Stimulated activated naive B cell treated with anti-CD40 and anti-IgM and Interleukin-4, amounts not matched to agents 10 μg/mL and 1 μg/mL and 100 μg/mL, for 72 hours (primary cell): ENCODE results near the gene SPOCK3.
"Not testable (repeated sequence)": the region's sequence is repeated elsewhere in the genome, so short reads cannot be mapped to it uniquely, and the experiment has no call there.

Source experiments
- ATAC-seq, 2 donors: fragments of 150-1000 bp; cut with Tn5 transposase; replicated peaks; 2 replicates each; pipeline ENCODE4 v1.10.0; 2021; ENCODE audit warnings: moderate library complexity in 1 of 2
- DNase-seq: peaks from one replicate; pipeline ENCODE4 v3.0.0; 2021
- H3K27ac Mint-ChIP-seq: one replicate; pipeline ENCODE4 v1.8.0; 2022; ENCODE audit warnings: mild to moderate bottlenecking, mixed read lengths
- H3K27me3 Mint-ChIP-seq, 2 donors: one replicate each; pipeline ENCODE4 v1.8.0; 2022; ENCODE audit warnings: mixed read lengths in 2 of 2
- H3K36me3 Mint-ChIP-seq, 2 donors: one replicate each; pipeline ENCODE4 v1.8.0; 2022; ENCODE audit warnings: mixed read lengths in 2 of 2, mild to moderate bottlenecking in 1 of 2
- H3K4me1 Mint-ChIP-seq, 2 donors: one replicate each; pipeline ENCODE4 v1.8.0; 2022; ENCODE audit warnings: mixed read lengths in 2 of 2, mild to moderate bottlenecking in 1 of 2
- H3K4me3 Mint-ChIP-seq, 2 donors: one replicate each; pipeline ENCODE4 v1.8.0; 2022; ENCODE audit warnings: mild to moderate bottlenecking in 2 of 2, mixed read lengths in 2 of 2, moderate library complexity in 1 of 2
- H3K9me3 Mint-ChIP-seq, 2 donors: one replicate each; pipeline ENCODE4 v1.8.0; 2022; ENCODE audit warnings: mixed read lengths in 2 of 2, mild to moderate bottlenecking in 1 of 2

Gene SPOCK3

GRCh38 chr4:166991006-166991561 is 243.2 kb downstream of the SPOCK3 start:
- Mint-ChIP-seq H3K4me3 (no peak overlapping the region), H3K36me3 (no peaks in the 10 kb centered on the region), H3K27me3 (no peaks in the 10 kb centered on the region), H3K27ac (no peak overlapping the region), H3K4me1 (no peaks in the 10 kb centered on the region), H3K9me3 (no peaks in the 10 kb centered on the region)
- no peak for DNase-seq
- no peak for ATAC-seq

- no peak for DNase-seq
- Mint-ChIP-seq H3K4me1 (no peaks in the 10 kb centered on the region), H3K36me3 (no peaks in the 10 kb centered on the region), H3K4me3 (no peak overlapping the region), H3K9me3 (no peaks in the 10 kb centered on the region), H3K27ac (no peak overlapping the region), H3K27me3 (no peaks in the 10 kb centered on the region)
- ATAC-seq: no peak
Measured at GRCh38 chr4:166989886-166990285, 244.4 kb downstream of the SPOCK3 start.

GRCh38 chr4:166987026-166987425 is 247.3 kb downstream of the SPOCK3 start:
- Mint-ChIP-seq H3K27ac (no peak overlapping the region), H3K4me1 (no peaks in the 10 kb centered on the region), H3K9me3 (no peaks in the 10 kb centered on the region), H3K4me3 (no peak overlapping the region), H3K27me3 (no peaks in the 10 kb centered on the region), H3K36me3 (no peaks in the 10 kb centered on the region)
- ATAC-seq (no peak), DNase-seq (no peak)

GRCh38 chr4:166981847-166982246 is 252.4 kb downstream of the SPOCK3 start:
- no peaks in the 10 kb centered on the region for H3K36me3 Mint-ChIP-seq
- H3K27ac Mint-ChIP-seq: no peak overlapping the region
- ATAC-seq (no peak), DNase-seq (no peak)
- H3K9me3 Mint-ChIP-seq: peaks cover 0 to 4% of the 10 kb centered on the region in 2 donors
- H3K4me3 Mint-ChIP-seq: no peak overlapping the region
- no peaks in the 10 kb centered on the region for H3K27me3 Mint-ChIP-seq
- no peaks in the 10 kb centered on the region for H3K4me1 Mint-ChIP-seq

- ATAC-seq (no peak), DNase-seq (no peak)
- H3K9me3 Mint-ChIP-seq: peaks cover 0 to 8% of the 10 kb centered on the region in 2 donors
- no peak overlapping the region for H3K27ac Mint-ChIP-seq
- H3K36me3 Mint-ChIP-seq: no peaks in the 10 kb centered on the region
- no peaks in the 10 kb centered on the region for H3K4me1 Mint-ChIP-seq
- H3K4me3 Mint-ChIP-seq: no peak overlapping the region
- H3K27me3 Mint-ChIP-seq: no peaks in the 10 kb centered on the region
Measured at GRCh38 chr4:166980419-166980818, 253.9 kb downstream of the SPOCK3 start.

- H3K27ac Mint-ChIP-seq: no peak overlapping the region
- ATAC-seq: no peak
- H3K36me3 Mint-ChIP-seq: no peaks in the 10 kb centered on the region
- H3K4me3 Mint-ChIP-seq: no peak overlapping the region
- H3K4me1 Mint-ChIP-seq: no peaks in the 10 kb centered on the region
- no peak for DNase-seq
- peaks cover 0 to 8% of the 10 kb centered on the region in 2 donors for H3K9me3 Mint-ChIP-seq
- H3K27me3 Mint-ChIP-seq: no peaks in the 10 kb centered on the region
Measured at GRCh38 chr4:166977596-166977995, 256.7 kb downstream of the SPOCK3 start.

GRCh38 chr4:166972071-166972470 is 262.2 kb downstream of the SPOCK3 start:
- ATAC-seq: no peak
- H3K9me3 Mint-ChIP-seq: peaks cover 10 to 21% of the 10 kb centered on the region in 2 donors
- no peaks in the 10 kb centered on the region for H3K36me3 Mint-ChIP-seq
- DNase-seq: no peak
- no peaks in the 10 kb centered on the region for H3K27me3 Mint-ChIP-seq
- no peak overlapping the region for H3K27ac Mint-ChIP-seq
- no peaks in the 10 kb centered on the region for H3K4me1 Mint-ChIP-seq
- H3K4me3 Mint-ChIP-seq: no peak overlapping the region

GRCh38 chr4:166968219-166968618 is 266.1 kb downstream of the SPOCK3 start:
- not testable (repeated sequence) for DNase-seq, H3K27me3 Mint-ChIP-seq, H3K27ac Mint-ChIP-seq, H3K4me3 Mint-ChIP-seq, H3K36me3 Mint-ChIP-seq, ATAC-seq, H3K4me1 Mint-ChIP-seq
- peaks cover 6 to 21% of the 10 kb centered on the region in 2 donors for H3K9me3 Mint-ChIP-seq

- DNase-seq: no peak
- no peaks in the 10 kb centered on the region for H3K4me1 Mint-ChIP-seq
- peaks cover 6 to 21% of the 10 kb centered on the region in 2 donors for H3K9me3 Mint-ChIP-seq
- H3K27me3 Mint-ChIP-seq: no peaks in the 10 kb centered on the region
- ATAC-seq: no peak
- no peak overlapping the region for H3K4me3 Mint-ChIP-seq
- no peak overlapping the region for H3K27ac Mint-ChIP-seq
- H3K36me3 Mint-ChIP-seq: no peaks in the 10 kb centered on the region
Measured at GRCh38 chr4:166965562-166965961, 268.7 kb downstream of the SPOCK3 start.

- H3K9me3 Mint-ChIP-seq: peaks cover 10 to 15% of the 10 kb centered on the region in 2 donors
- H3K4me1 Mint-ChIP-seq: no peaks in the 10 kb centered on the region
- H3K4me3 Mint-ChIP-seq: no peak overlapping the region
- ATAC-seq (no peak), DNase-seq (no peak)
- no peaks in the 10 kb centered on the region for H3K27me3 Mint-ChIP-seq
- no peaks in the 10 kb centered on the region for H3K36me3 Mint-ChIP-seq
- H3K27ac Mint-ChIP-seq: no peak overlapping the region
Measured at GRCh38 chr4:166957451-166957850, 276.8 kb downstream of the SPOCK3 start.

- ATAC-seq: peak in 1 of 2 donors; percentile 34
- no peaks in the 10 kb centered on the region for H3K27me3 Mint-ChIP-seq
- no peaks in the 10 kb centered on the region for H3K4me1 Mint-ChIP-seq
- no peak for DNase-seq
- no peaks in the 10 kb centered on the region for H3K36me3 Mint-ChIP-seq
- H3K9me3 Mint-ChIP-seq: peaks cover 10 to 15% of the 10 kb centered on the region in 2 donors
- no peak overlapping the region for H3K27ac Mint-ChIP-seq
- no peak overlapping the region for H3K4me3 Mint-ChIP-seq
Measured at GRCh38 chr4:166956484-166956883, 277.8 kb downstream of the SPOCK3 start.

- Mint-ChIP-seq H3K9me3 (peaks cover 0 to 1% of the 10 kb centered on the region in 2 donors), H3K4me3 (no peak overlapping the region), H3K36me3 (no peaks in the 10 kb centered on the region), H3K27me3 (no peaks in the 10 kb centered on the region), H3K27ac (no peak overlapping the region), H3K4me1 (no peaks in the 10 kb centered on the region)
- ATAC-seq: no peak
- DNase-seq: no peak
Measured at GRCh38 chr4:166941629-166942028, 292.7 kb downstream of the SPOCK3 start.

GRCh38 chr4:166930464-166930863 is 303.8 kb downstream of the SPOCK3 start:
- ATAC-seq (no peak), DNase-seq (no peak)
- no peaks in the 10 kb centered on the region for H3K27me3 Mint-ChIP-seq
- no peaks in the 10 kb centered on the region for H3K36me3 Mint-ChIP-seq
- H3K9me3 Mint-ChIP-seq: peaks cover 0 to 6% of the 10 kb centered on the region in 2 donors
- H3K4me3 Mint-ChIP-seq: no peak overlapping the region
- H3K4me1 Mint-ChIP-seq: no peaks in the 10 kb centered on the region
- no peak overlapping the region for H3K27ac Mint-ChIP-seq

GRCh38 chr4:166924424-166924823 is 309.9 kb downstream of the SPOCK3 start:
- Mint-ChIP-seq H3K4me1 (no peaks in the 10 kb centered on the region), H3K36me3 (no peaks in the 10 kb centered on the region), H3K27me3 (no peaks in the 10 kb centered on the region), H3K4me3 (no peak overlapping the region), H3K27ac (no peak overlapping the region), H3K9me3 (peaks cover 0 to 3% of the 10 kb centered on the region in 2 donors)
- DNase-seq: no peak
- no peak for ATAC-seq

GRCh38 chr4:166913926-166914325 is 320.4 kb downstream of the SPOCK3 start:
- DNase-seq (no peak), ATAC-seq (no peak)
- no peak overlapping the region for H3K27ac Mint-ChIP-seq
- H3K36me3 Mint-ChIP-seq: no peaks in the 10 kb centered on the region
- H3K4me1 Mint-ChIP-seq: no peaks in the 10 kb centered on the region
- H3K4me3 Mint-ChIP-seq: no peak overlapping the region
- no peaks in the 10 kb centered on the region for H3K27me3 Mint-ChIP-seq
- H3K9me3 Mint-ChIP-seq: no peaks in the 10 kb centered on the region

- DNase-seq: no peak
- Mint-ChIP-seq H3K36me3 (no peaks in the 10 kb centered on the region), H3K4me1 (no peaks in the 10 kb centered on the region), H3K27ac (no peak overlapping the region), H3K9me3 (peaks cover 0 to 3% of the 10 kb centered on the region in 2 donors), H3K27me3 (no peaks in the 10 kb centered on the region), H3K4me3 (no peak overlapping the region)
- ATAC-seq: no peak
Measured at GRCh38 chr4:166903408-166903807, 330.9 kb downstream of the SPOCK3 start.
